GM12801 (cell line): ENCODE measurements around the gene CCM2L.

Source experiments
- CTCF ChIP-seq: IDR thresholded peaks from one replicate; pipeline ENCODE4 v1.5.1; 2011; ENCODE audit warnings: control low read depth; ENCODE audit not compliant: insufficient read length; ENCODE audit errors: extremely low read depth

CCM2L gene

GRCh38 chr20:32067234-32067821 is 57.1 kb downstream of the CCM2L start:
- no peak for TF ChIP-seq CTCF

GRCh38 chr20:32068174-32068573 is 57.9 kb downstream of the CCM2L start:
- TF ChIP-seq CTCF = no peak

GRCh38 chr20:32069711-32070110 is 59.5 kb downstream of the CCM2L start:
- no peak for TF ChIP-seq CTCF

- TF ChIP-seq CTCF = no peak
These were observed 60.0 kb downstream of the CCM2L start for GRCh38 chr20:32070282-32070681.

- no peak for TF ChIP-seq CTCF
These were observed 60.5 kb downstream of the CCM2L start for GRCh38 chr20:32070690-32071213.

- TF ChIP-seq CTCF = no peak
These were observed 61.3 kb downstream of the CCM2L start for GRCh38 chr20:32071395-32072167.

GRCh38 chr20:32072168-32072750 is 62.0 kb downstream of the CCM2L start:
- no peak for TF ChIP-seq CTCF
